Left colon (tissue), 2 donors: Measurements from ENCODE around the gene TAF1B. TPM values are rescaled to one million over a fixed set of nuclear protein-coding genes. Genes with fewer than 3 reads are reported as not detected.

ENCODE experiments used
- ATAC-seq: fragments of 200-7000 bp; cut with Tn5 transposase; one replicate; pipeline ENCODE4 v1.9.1; 2020; ENCODE audit warnings: mild to moderate bottlenecking, moderate library complexity
- DNase-seq, 2 donors: peaks; one replicate each; pipeline ENCODE4 v3.0.0-alpha.2; 2020
- intact Hi-C, 2 donors: fragments of 100-400 bp; cut with DNase I in 1 of 2; cut with micrococcal nuclease in 1 of 2; formaldehyde crosslinking; loops; one replicate each; pipeline versions ENCODE4 v1.11.2 to v1.14.0; 2022; cut with DNase I, micrococcal nuclease
- total RNA-seq, 2 donors: library from RNA; stranded (reverse); fragmentation: NEBNext Ultra II Directional; extraction: Animal tissue kit (Norgen Biotek cat#: 25700); gene quantifications; one replicate each; pipeline ENCODE4 v1.2.1, GENCODE V29; 2021
- donor health status: DM: no; HTN: no; CAD: no.
- donor health status: DM: yes; HTN: yes; CAD: no.

TAF1B gene
- total RNA-seq, 2 donors from 2014 or later = 9.0 to 11.9 TPM

DNA sequence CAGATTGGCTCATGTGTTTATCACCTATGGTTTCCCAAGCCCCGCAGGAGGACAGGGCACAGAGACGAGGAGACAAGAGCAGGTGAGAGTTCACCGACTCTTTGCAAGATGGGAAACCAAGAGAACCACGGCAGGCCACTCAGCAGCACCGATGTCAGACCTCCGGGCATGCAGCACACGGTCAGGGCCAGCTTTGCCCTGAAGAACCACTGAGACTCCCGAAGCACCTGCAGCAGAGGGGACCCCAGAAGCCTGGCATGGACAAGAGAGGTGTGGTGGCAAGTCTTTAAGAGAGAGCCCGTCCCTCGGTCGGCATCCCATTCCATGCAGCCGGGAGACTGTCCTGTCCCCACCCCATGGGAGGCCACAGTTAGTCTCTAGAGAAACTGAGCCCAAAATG is 36.6 kb upstream of the TAF1B start:
- intact Hi-C loops = loop anchor here in 1 of 2 donors (10.0 kb wide), 1 partner anchor 248 kb away; no protein-coding TSS in a partner anchor
- ATAC-seq (no peak), DNase-seq (peak in 1 of 2 donors; percentile 12)

DNA sequence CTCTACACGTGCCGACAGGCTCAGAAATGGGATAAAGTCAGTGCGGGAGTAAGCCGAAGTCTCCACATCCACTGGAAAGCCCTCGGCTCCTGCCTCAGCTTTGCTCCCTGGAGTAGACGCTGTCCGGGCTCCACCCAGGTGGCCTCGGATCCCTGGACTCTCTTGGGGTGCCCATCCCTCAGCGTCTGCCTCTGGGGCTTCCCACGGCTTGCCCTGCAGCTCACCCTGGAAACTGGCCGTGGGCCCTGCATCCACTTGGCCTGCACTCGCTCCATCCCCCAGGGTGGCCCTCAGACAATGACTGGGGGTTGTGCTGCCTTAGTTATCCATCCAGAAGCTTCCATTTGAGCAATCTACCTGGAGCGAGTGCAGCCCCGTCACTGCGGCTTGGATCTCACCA is 36.2 kb upstream of the TAF1B start:
- no peak for ATAC-seq
- DNase-seq = no peak
- intact Hi-C loops = loop anchor here in 1 of 2 donors (10.0 kb wide), 1 partner anchor 248 kb away; no protein-coding TSS in a partner anchor

DNA sequence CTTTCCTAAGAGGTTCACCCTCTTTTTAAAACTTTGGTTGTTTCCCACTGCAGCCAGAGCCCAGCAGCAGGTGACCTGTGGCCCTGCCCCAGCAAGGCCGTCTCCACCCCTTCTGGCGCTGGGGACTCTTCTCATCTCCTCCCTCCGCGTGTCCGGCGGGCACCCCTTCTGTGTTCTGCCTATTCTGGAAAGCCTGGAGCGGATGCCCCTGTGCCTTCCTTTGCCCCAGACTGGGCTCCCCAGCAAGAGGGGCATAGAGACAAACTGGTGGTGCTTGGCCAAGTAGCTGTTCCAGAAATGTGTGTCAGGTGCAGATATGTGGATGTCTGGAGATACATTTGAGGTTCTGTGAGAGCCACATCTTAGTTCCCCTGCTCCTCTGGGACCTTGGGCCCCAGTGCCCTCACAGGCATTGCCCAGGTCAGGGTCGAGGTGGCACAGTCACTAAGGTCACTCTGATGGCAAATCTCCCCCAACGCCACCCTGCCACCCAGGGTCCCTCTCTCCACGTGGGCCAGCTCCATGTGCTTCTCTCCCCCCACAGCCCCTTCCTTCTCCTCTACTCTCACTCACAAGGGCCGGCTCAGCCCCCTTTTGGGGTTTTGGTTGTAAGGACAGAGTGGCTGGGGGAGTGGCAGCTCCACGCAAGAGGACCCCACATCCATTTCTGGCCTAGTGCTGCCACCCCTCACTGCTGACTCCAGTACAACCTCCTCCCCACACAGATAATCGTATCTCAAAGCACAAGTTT is 35.5 kb upstream of the TAF1B start:
- intact Hi-C loops = loop anchor here in 1 of 2 donors (10.0 kb wide), 1 partner anchor 247 kb away; no protein-coding TSS in a partner anchor
- DNase-seq = peak in 1 of 2 donors; percentile 16
- no peak for ATAC-seq

DNA sequence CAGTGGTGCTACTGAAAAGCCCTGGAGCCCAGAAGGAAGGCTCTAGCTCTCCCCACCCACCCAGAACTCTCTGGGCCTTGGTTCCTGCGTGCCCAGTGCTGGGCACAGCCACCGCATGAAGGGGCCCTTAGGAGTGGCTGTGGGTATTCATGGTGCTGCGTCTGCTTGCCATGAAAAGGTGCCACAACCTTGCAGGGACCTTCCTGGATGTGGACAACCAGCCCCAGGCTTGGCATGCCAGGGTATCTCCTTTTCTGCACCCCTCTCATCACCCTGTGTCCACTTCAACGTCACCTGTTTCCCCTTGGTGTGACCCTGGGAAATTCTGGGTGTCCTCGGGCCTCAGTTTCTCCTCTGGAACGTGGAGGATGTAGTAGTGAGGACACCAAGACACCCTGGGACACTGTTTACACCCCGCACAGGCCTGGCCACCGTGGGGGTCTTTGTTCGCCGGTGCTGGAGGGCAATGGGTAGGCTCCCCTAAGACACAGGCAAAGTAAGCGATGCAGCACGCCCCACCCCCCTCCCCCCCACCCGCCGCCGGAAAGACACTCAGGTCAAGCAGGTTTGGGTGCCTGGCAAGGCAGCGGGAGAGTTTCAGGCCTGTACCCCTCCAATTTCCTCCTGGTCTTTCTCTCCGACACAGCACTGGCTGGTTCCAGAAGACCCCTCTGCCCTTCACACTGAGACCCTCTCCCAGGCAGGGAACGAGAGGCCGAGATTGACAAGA is 34.8 kb upstream of the TAF1B start:
- DNase-seq = no peak
- intact Hi-C loops = loop anchor here in 1 of 2 donors (10.0 kb wide), 1 partner anchor 246 kb away; no protein-coding TSS in a partner anchor
- peak; percentile 2 for ATAC-seq

DNA sequence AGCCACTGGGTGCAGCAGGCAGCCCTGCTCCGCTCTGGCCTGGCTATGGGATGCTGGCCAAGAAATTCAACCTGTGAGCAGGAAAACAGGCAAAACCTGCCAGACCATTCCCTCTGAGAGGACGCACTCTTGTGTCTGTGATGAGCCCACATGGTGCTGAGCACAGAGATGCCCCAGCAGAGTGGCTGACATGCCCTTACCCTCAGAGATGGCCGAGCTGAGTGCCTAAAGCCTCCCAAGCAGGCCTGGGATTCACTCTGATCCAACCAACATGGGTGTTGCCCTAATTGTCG is 34.3 kb upstream of the TAF1B start:
- intact Hi-C loops = loop anchor here in 1 of 2 donors (10.0 kb wide), 1 partner anchor 246 kb away; no protein-coding TSS in a partner anchor
- ATAC-seq (peak; percentile 67), DNase-seq (peak in 1 of 2 donors; percentile 46)

DNA sequence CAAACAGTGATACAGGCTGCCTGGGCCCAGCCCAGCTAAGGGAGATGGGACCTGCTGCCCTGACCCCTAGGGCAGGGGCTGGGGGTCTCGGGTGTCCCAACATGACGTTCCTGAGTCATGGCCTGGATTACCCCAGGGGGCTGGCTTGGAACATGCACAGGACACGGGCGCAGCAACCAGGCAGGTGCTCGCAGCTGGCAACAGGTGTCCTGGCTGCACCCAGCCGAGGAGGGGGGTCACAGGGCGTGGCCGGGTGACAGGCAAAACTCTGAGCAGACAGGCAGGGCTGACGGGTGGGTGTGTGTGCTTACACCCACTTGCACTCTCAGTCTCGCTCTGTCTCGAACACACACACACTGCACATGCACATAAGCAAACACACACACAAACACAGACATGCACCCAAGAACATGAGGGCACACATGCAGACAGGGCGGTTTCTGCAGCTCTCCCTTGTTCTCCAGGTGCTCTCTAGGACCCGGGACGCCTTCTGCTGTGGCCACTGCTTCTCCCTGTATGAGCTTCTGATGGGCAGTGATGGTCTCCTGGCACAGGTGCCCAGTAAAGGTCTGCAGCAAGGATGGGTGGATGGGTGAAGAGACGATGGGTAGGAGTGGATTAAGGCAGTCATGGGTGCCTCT is 33.7 kb upstream of the TAF1B start:
- ATAC-seq (peak; percentile 80), DNase-seq (peak; percentile 65 to 72)
- intact Hi-C loops = loop anchor here (10.0 kb wide), 2 partner anchors 235 to 245 kb away; partner anchors contain the start of gene KLF11 (in 1 of the 2)

DNA sequence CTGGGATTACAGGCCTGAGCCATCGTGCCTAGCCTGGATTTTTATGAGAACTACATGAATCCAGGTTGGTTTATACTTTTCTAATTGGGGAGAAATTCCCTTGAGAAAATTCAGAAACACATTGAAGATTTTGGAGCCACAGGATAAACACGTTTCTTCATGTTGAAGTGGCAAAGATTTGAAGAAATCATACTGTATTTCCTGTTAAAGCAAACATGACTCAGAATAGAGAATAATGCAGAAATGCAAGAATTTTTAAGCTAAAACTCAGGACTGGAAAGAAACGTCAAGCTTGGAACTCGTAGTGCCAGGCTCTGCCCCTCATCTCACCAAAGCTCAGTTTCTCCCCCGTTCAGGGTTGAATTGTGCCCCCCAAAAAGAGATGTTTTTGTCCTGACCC is 32.1 kb upstream of the TAF1B start:
- DNase-seq (no peak), ATAC-seq (no peak)
- intact Hi-C loops = loop anchor here in 1 of 2 donors (10.0 kb wide), 1 partner anchor 234 kb away; the partner anchor contains the start of gene KLF11

DNA sequence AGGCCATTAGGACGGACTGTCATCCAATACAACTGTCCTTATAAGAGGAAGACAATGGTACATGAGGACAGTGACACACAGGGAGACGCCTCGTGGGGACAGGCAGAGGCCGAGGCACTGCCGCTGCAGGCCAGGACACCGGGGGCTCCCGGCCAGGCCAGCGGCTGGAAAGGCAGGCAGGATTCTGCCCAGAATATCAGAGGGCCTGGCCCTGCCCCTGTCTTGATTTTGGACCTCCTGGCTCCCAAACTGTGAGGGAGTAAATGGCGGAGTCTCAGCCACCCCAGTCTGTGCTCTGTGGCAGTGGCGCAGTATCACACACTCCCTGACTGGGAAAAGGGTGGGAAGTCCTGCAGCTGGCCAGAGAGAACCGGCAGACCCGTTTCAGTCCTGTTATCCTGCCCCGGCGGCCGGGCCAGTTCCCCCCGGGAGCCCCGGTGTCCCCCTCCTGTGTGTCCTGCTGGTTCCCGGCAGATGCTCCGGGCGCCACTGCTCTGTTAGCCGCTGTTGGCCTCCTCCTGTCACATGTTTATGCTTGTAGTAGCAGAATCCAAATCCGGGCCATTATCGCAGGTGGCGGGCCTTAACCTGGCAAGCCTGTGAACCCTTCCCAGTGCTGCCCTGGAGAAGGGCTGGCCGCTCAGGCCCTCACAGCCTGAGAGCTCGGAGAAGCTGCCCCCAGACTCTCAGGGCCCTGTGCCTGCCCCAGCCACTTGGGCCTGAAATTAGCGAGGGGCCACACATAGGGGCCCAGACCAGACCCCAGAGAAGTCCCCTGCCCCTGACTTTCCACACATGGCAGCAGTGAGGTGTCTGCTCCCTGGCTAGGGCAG is 31.4 kb upstream of the TAF1B start:
- DNase-seq (no peak), ATAC-seq (no peak)
- intact Hi-C loops = loop anchor here in 1 of 2 donors (10.0 kb wide), 1 partner anchor 233 kb away; the partner anchor contains the start of gene KLF11

DNA sequence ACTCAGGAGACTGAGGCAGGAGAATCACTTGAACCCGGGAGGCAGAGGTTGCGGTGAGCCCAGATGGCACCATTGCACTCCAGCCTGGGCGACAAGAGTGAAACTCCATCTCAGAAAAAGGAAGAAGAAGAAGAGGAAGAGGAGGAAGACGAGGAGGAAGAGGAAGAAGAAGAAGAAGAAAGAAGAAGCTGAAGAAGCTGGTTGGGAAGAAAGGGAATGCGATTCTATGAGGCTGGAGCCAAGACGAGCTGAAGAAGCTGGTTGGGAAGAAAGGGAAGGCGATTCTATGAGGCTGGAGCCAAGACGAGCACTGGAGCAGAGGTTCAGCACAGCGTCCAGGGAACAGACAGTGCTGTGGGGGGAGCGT is 30.3 kb upstream of the TAF1B start:
- no peak for DNase-seq
- ATAC-seq = no peak
- intact Hi-C loops = loop anchor here in 1 of 2 donors (10.0 kb wide), 1 partner anchor 232 kb away; the partner anchor contains the start of gene KLF11

DNA sequence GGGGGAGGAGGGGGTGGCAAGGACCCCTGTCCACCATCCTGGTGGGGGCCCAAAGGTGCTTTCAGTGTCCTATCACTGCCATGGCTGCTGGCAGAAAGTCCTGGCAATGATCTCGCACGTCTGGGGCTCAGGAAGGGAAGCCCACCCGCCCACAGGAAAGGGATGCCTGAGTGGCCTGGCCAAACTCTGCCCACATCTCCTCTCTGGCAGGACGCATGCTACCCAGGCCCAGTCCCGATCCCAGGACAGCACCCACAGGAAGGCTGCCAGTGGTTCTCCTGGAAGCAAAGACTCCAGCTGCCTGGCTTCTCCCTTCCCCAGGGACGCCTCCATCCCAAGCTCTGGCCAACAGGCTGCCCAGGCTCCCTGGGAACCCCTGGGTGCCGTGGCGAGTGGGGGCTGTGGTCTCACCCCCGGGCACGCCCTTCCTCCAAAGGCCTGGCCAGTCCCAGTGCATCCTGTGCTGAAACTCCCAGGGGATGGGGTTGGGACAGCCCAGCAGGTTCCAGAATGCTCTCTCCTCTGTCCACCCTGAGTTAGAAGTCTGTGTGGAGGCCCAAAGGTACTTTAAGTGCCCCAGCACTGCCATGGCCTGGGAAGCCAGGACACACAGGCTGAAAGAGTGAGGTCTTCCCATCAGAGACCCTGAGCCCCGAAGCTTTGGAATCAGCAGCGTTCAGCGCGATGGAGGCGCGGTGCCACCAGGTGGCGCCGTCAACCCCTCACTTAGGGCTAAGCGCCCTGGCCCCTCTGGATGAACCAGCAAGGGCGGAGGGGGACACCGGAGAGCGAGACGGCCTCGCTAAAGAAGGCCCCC is 29.8 kb upstream of the TAF1B start:
- DNase-seq = peak in 1 of 2 donors; percentile 83
- intact Hi-C loops = loop anchor here in 1 of 2 donors (10.0 kb wide), 1 partner anchor 231 kb away; the partner anchor contains the start of gene KLF11
- peak; percentile 64 for ATAC-seq

DNA sequence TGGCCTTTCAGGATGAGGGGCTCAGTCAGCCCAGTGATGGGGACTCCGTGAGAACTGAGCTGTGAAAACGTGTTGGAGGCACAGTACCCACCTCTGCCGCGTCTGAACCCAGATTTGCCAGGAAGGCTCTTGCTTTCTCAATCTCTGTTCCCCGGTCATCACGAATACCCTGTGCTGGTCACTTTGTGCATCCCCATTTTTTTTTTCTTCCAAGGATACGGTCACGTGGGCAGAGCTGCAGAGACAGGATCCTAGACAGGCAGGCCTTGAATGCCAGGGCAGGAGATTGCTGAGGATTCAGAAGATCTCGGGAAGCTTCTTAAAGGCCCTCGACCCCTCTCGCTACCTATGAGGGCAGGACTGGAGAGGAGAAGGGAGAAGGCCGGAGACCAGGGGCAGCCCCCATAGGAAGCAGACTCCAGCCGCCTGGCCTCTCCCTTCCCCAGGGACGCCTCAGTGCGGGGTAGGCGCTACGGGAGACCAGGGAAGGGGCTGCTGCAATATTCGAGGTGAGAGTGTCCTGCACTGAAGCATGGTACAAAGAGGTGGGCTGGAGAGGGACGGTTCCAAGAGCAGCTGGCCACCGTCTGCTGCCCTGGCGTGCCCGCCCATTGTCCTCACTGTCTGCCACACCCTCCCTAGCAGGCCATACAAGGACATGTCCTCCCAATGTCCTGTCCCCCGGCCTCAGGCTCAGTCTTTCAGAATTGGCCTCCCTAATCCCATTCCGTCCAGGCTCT is 29.0 kb upstream of the TAF1B start:
- intact Hi-C loops = loop anchor here in 1 of 2 donors (10.0 kb wide), 1 partner anchor 231 kb away; the partner anchor contains the start of gene KLF11
- no peak for DNase-seq
- no peak for ATAC-seq

DNA sequence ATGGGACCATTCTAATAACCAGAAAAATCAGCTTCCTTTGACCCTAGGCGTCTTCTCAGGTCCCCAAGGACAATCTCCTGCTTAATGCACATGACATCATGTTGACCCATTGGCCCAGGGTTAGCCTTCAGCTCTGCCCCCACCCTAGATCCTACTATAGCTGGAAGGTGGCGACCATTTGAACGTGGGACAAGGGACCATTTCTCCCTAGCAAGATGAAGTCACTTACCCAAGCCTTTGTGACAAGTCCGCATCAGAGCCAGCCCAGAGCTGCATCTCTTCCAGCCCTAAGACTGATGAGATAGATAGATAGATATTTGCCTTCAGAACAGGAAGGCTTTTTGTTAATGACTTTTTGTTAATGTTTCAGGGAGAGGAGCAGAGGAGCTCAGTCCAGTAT is 28.2 kb upstream of the TAF1B start:
- ATAC-seq = no peak
- intact Hi-C loops = loop anchor here in 1 of 2 donors (10.0 kb wide), 1 partner anchor 230 kb away; the partner anchor contains the start of gene KLF11
- DNase-seq = no peak

DNA sequence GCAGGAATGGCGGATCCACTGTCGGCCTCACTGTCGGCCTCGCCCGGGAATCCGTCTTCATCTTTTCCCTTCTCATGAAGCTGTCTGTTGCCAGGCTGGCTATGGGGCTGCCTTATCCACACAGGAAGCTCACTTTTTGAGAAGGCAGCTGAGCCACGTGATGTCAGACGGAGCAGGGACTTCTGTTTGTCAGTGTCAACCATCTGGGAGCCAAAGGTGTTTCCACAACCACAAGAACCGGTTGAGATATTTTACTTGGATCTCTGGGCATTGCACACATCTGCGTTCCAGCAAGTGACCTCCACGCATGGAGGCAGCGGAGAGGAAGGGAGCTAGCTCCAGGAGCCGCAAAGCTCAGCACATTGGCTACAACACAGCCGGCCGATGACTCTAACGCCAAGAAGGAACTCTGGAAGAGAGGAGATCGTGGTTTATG is 27.4 kb upstream of the TAF1B start:
- DNase-seq (no peak), ATAC-seq (no peak)
- intact Hi-C loops = loop anchor here in 1 of 2 donors (10.0 kb wide), 1 partner anchor 229 kb away; the partner anchor contains the start of gene KLF11

DNA sequence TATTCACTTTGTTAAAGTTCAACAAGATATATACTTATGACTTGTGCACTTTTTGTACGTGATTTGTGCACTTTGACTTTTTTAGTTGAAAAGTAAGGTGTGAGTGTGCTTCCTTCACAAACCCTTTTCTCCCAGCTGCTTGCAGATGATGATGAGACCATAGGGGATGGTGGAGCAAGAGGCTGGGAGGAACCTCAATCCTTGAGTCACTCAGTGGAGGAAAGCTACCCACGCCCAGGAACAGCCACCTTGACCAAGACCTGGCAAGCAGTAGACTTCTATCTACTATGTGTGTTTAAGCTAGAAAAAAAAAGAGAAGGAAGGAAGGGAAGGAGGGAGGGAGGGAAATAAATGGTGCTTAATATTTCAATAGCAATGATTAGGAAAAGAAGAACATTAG is 25.2 kb upstream of the TAF1B start:
- intact Hi-C loops = loop anchor here in 1 of 2 donors (10.0 kb wide), 1 partner anchor 227 kb away; the partner anchor contains the start of gene KLF11
- no peak for ATAC-seq
- DNase-seq = no peak

DNA sequence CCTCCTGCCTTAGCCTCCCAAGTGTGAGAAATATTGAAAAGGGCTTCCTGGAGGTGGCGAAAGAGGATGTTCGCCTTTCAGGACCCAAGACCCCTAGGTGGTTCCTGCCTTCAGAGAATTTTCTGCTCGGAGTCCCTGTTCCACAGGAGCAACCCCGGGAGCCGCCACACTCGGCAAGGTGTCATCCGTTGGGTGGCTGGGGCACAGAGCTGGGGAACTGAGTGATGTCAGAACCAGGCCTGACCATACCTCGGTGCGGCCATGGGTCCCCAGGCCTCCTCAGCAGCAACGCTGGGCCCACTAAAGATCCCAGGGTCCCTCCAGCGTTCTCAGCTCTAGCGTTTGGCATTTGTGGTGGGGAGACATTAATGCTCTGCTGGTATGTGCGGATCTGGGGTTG is 23.7 kb upstream of the TAF1B start:
- ATAC-seq = no peak
- intact Hi-C loops = loop anchor here in 1 of 2 donors (10.0 kb wide), 1 partner anchor 225 kb away; the partner anchor contains the start of gene KLF11
- no peak for DNase-seq
